ENCODE measurements around the gene HEXD. TPM values are rescaled to one million over a fixed set of nuclear protein-coding genes. Genes with fewer than 3 reads are reported as not detected.

The HEXD gene
- total and polyA plus RNA-seq, 2 experiments from 2014 or later = 5.7 to 5.9 TPM

DNA sequence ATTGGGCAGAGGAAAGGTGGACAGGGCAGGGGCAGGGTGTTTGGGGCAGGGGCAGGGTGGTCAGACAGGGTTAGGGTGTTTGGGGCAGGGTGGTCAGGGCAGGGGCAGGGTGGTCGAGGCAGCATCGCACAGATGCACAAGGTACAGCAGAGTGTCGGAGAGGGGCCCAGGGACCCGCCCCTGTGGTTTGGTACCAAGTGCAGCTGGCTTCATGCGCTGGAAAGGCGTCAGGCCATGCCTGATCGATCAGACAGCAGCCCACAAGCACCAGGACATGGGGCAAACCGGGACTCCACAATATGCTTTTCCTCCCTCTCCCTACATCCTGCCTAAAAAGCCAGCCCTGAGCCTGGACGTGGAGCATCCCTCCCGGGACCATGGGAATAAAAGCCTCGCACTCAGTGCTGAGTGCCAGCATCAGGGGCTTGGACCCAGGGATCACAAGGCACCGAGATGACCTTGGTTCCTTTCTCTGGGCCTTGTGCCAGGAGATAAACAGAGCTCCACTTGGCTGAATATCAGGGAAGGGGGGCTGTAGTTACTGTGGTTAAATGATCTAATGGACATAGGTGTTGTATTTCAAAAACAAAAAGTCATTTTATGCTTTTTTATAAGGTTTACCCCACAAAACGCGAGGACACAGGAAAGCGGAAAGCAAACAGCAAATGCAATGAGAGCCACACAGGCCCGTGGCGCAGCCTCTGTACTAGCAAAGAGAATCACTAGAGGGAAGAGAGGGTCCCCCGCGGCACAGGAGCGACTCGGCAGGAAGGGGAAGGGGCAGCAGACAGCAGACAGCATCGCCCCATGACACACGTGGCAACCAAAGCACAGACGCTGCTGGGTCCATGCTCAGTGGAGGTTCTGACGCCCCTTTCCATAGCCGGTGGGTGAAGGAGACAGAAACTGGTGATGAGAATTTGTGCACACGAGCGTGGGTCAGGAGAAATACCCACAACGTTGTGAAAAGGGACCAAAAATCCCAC lies 5.3 kb upstream of the HEXD start:
- in situ Hi-C loops (cut with MboI) = loop anchor here (10.0 kb wide), 1 partner anchor 58 kb away; the partner anchor contains the start of gene TEX19
- 90% methylated on average over 26 to 29 of the region's 29 CpGs for WGBS, 2 experiments (ENCODE audit: low coverage in 1 of 2, low lambda C conversion rate in 2 of 2, missing lambda C conversion rate in 2 of 2)
- Histone ChIP-seq H3K9me3 (ENCODE audit: low read depth) (no peaks in the 10 kb centered on the region), H3K4me3 (no peak overlapping the region), H3F3A (ENCODE audit: insufficient read depth) (no peaks in the 10 kb centered on the region), H3K4me1 (ENCODE audit: insufficient read depth) (no peaks in the 10 kb centered on the region), H3K79me2 (ENCODE audit: insufficient read depth) (no peaks in the 10 kb centered on the region), H3K4me2 (ENCODE audit: unreplicated experiment) (no peak overlapping the region), H3K27ac (no peak overlapping the region), H4K20me1 (ENCODE audit: insufficient read depth) (no peaks in the 10 kb centered on the region), H3K27me3 (replicated peaks; ENCODE audit: insufficient read depth) (no peaks in the 10 kb centered on the region), H3K36me3 (ENCODE audit: low read depth) (no peaks in the 10 kb centered on the region), H2AFZ (no peak overlapping the region), H3K9me2 (ENCODE audit: insufficient read depth) (no peaks in the 10 kb centered on the region), H3K9ac (no peak overlapping the region)
- DNase-seq = no peak
- no peak for TF ChIP-seq EZH2phosphoT487 (IDR thresholded peaks at IDR 0.05; ENCODE audit: insufficient read depth, low read depth)
- no peak for TF ChIP-seq EZH2 (IDR thresholded peaks at IDR 0.05; ENCODE audit: insufficient read depth, poor library complexity, severe bottlenecking)

DNA sequence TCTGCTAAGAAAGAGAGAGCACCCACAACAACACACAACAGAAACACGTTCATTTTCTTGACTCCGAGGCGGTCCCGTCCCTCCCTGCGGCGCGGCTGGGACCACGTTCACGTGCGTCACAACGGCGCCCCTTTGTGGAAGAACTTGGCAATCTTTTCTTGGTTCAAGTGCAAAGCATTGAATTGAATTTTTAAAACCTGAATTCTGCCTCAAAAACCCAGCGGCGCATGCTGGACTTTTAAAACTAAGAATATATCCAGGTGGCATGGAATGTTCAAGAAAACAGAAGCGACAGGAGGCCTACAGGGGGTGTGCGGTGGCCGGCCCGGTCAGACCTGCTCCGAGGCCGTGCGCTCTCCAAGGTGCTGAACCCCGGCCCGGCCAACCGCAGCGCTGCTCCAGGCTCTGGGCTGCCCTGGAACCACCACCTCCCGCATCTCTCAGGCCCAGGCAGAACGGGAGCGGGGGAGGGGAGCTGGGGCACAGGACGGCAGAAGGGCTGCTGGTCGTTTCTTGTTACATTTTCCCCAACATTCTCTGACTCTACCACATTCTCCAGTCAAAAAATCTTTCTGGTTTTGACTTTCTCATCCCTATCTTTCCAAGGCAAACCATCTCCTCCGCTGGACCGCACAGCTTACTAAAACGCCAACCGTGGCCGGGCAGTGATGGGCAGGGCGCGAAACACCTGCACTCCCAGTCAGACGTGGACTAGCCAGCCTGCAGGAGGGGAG lies 3.4 kb upstream of the HEXD start:
- DNase-seq = peak; percentile 84
- Histone ChIP-seq H3K9me2 (ENCODE audit: insufficient read depth) (no peaks in the 10 kb centered on the region), H4K20me1 (ENCODE audit: insufficient read depth) (no peaks in the 10 kb centered on the region), H3K9me3 (ENCODE audit: low read depth) (no peaks in the 10 kb centered on the region), H3K9ac (no peak overlapping the region), H2AFZ (no peak overlapping the region), H3K4me2 (ENCODE audit: unreplicated experiment) (peak overlapping the region; percentile 52), H3K27me3 (replicated peaks; ENCODE audit: insufficient read depth) (no peaks in the 10 kb centered on the region), H3K79me2 (ENCODE audit: insufficient read depth) (no peaks in the 10 kb centered on the region), H3K4me3 (no peak overlapping the region), H3K4me1 (ENCODE audit: insufficient read depth) (peaks cover 7% of the 10 kb centered on the region; the same call in 1 of the 2 replicates), H3K36me3 (ENCODE audit: low read depth) (no peaks in the 10 kb centered on the region), H3K27ac (no peak overlapping the region), H3F3A (ENCODE audit: insufficient read depth) (no peaks in the 10 kb centered on the region)
- in situ Hi-C loops (cut with MboI) = loop anchor here (10.0 kb wide), 1 partner anchor 60 kb away; the partner anchor contains the start of gene TEX19
- no peak for TF ChIP-seq EZH2phosphoT487 (IDR thresholded peaks at IDR 0.05; ENCODE audit: insufficient read depth, low read depth)
- no peak for TF ChIP-seq EZH2 (IDR thresholded peaks at IDR 0.05; ENCODE audit: insufficient read depth, poor library complexity, severe bottlenecking)
- WGBS, 2 experiments (ENCODE audit: low coverage in 1 of 2, low lambda C conversion rate in 2 of 2, missing lambda C conversion rate in 2 of 2) = 20 to 21% methylated on average over 38 of the region's 38 CpGs

DNA sequence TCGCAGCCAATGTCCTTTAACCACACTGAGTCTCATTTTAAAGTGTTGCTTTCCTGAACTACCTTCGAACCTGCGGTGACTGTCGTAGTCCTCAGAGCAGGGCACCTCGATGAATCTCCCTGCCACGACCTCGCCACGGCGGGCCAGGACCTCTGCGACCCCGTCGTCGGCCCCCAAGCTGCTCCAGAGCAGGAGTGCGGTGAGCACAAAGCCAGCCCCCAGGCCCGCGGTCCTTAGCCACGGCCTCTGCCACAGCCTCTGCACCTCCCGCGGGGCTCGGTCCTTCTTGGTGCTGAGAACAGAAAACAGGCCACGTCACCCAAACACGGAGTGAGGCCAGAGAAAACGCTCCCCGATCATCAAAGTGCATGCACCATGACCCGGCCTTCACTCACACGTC lies 2.8 kb upstream of the HEXD start:
- Histone ChIP-seq H3K27me3 (replicated peaks; ENCODE audit: insufficient read depth) (no peaks in the 10 kb centered on the region), H3K4me1 (ENCODE audit: insufficient read depth) (peaks cover 8% of the 10 kb centered on the region; the same call in 1 of the 2 replicates), H3K79me2 (ENCODE audit: insufficient read depth) (no peaks in the 10 kb centered on the region), H2AFZ (no peak overlapping the region), H4K20me1 (ENCODE audit: insufficient read depth) (no peaks in the 10 kb centered on the region), H3K27ac (no peak overlapping the region), H3K9ac (no peak overlapping the region), H3K4me2 (ENCODE audit: unreplicated experiment) (no peak overlapping the region), H3K36me3 (ENCODE audit: low read depth) (no peaks in the 10 kb centered on the region), H3F3A (ENCODE audit: insufficient read depth) (no peaks in the 10 kb centered on the region), H3K9me3 (ENCODE audit: low read depth) (no peaks in the 10 kb centered on the region), H3K4me3 (no peak overlapping the region), H3K9me2 (ENCODE audit: insufficient read depth) (no peaks in the 10 kb centered on the region)
- in situ Hi-C loops (cut with MboI) = loop anchor here (10.0 kb wide), 1 partner anchor 61 kb away; the partner anchor contains the start of gene TEX19
- no peak for DNase-seq
- WGBS, 2 experiments (ENCODE audit: low coverage in 1 of 2, low lambda C conversion rate in 2 of 2, missing lambda C conversion rate in 2 of 2) = 82 to 83% methylated on average over 25 to 26 of the region's 26 CpGs
- TF ChIP-seq EZH2phosphoT487 (IDR thresholded peaks at IDR 0.05; ENCODE audit: insufficient read depth, low read depth) (no peak), EZH2 (IDR thresholded peaks at IDR 0.05; ENCODE audit: insufficient read depth, poor library complexity, severe bottlenecking) (no peak)

DNA sequence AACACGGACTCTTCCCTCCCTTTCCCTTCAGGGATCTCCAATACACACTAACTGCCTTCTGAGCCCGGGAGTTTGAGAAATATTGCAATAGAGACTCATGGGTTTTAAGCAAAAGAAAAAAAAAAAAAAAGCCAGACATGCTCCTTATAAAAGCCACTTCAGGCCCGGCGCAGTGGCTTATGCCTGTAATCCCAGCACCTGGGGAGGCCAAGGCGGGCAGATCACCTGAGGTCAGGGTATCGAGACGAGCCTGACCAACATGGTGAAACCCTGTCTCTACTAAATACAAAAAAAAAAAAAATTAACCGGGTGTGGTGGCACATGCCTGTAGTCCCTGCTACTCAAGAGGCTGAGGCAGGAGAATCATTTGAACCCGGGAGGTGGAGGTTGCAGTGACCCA lies 2.4 kb upstream of the HEXD start:
- H3K9me3 ChIP-seq (ENCODE audit: low read depth) = no peaks in the 10 kb centered on the region
- H3K9ac ChIP-seq = no peak overlapping the region
- H3K4me2 ChIP-seq (ENCODE audit: unreplicated experiment) = no peak overlapping the region
- H3K79me2 ChIP-seq (ENCODE audit: insufficient read depth) = no peaks in the 10 kb centered on the region
- no peak overlapping the region for H3K27ac ChIP-seq
- H3K9me2 ChIP-seq (ENCODE audit: insufficient read depth) = no peaks in the 10 kb centered on the region
- no peak for DNase-seq
- no peaks in the 10 kb centered on the region for H3K27me3 ChIP-seq (replicated peaks; ENCODE audit: insufficient read depth)
- TF ChIP-seq EZH2 (IDR thresholded peaks at IDR 0.05; ENCODE audit: insufficient read depth, poor library complexity, severe bottlenecking) (no peak), EZH2phosphoT487 (IDR thresholded peaks at IDR 0.05; ENCODE audit: insufficient read depth, low read depth) (no peak)
- 91 to 92% methylated on average over 9 of the region's 9 CpGs for WGBS, 2 experiments (ENCODE audit: low coverage in 1 of 2, low lambda C conversion rate in 2 of 2, missing lambda C conversion rate in 2 of 2)
- no peak overlapping the region for H3K4me3 ChIP-seq
- in situ Hi-C loops (cut with MboI) = loop anchor here (10.0 kb wide), 1 partner anchor 61 kb away; the partner anchor contains the start of gene TEX19
- H3K36me3 ChIP-seq (ENCODE audit: low read depth) = no peaks in the 10 kb centered on the region
- peaks cover 8% of the 10 kb centered on the region; the same call in 1 of the 2 replicates for H3K4me1 ChIP-seq (ENCODE audit: insufficient read depth)
- no peaks in the 10 kb centered on the region for H4K20me1 ChIP-seq (ENCODE audit: insufficient read depth)
- H2AFZ ChIP-seq = no peak overlapping the region
- no peaks in the 10 kb centered on the region for H3F3A ChIP-seq (ENCODE audit: insufficient read depth)
